HEK293 (cell line): ENCODE measurements around the gene ZNF236.

ENCODE experiments used
- ZNF24 ChIP-seq: fragments of 450-650 bp; formaldehyde crosslinking; IDR thresholded peaks from 2 replicates; pipeline ENCODE4 v1.5.1; 2016; ENCODE audit warnings: missing biosample characterization, missing genetic modification characterization
- ZNF391 ChIP-seq: fragments of 450-650 bp; formaldehyde crosslinking; IDR thresholded peaks from 2 replicates; pipeline ENCODE4 v1.5.1; 2016; ENCODE audit warnings: low read depth, missing biosample characterization, missing genetic modification characterization, borderline replicate concordance
- ZNF530 ChIP-seq: fragments of 450-650 bp; formaldehyde crosslinking; IDR thresholded peaks from 2 replicates; pipeline ENCODE4 v1.5.1; 2016; ENCODE audit warnings: low read depth, missing biosample characterization, missing genetic modification characterization
- ZNF707 ChIP-seq: fragments of 450-650 bp; formaldehyde crosslinking; IDR thresholded peaks from 2 replicates; pipeline ENCODE4 v1.5.1; 2016; ENCODE audit warnings: missing biosample characterization, missing genetic modification characterization
- ZNF830 ChIP-seq: fragments of 450-650 bp; IDR thresholded peaks from 2 replicates; pipeline ENCODE4 v1.5.0; 2018; ENCODE audit warnings: missing biosample characterization, missing genetic modification characterization, low read depth, mild to moderate bottlenecking, moderate library complexity
- ZSCAN30 ChIP-seq: fragments of 450-650 bp; IDR thresholded peaks from 2 replicates; pipeline ENCODE4 v1.5.1; 2018; ENCODE audit warnings: missing biosample characterization, mild to moderate bottlenecking, missing genetic modification characterization, moderate library complexity
- TF ChIP-seq, protein P1 (sequence below): fragments of 450-650 bp; formaldehyde crosslinking; IDR thresholded peaks from 2 replicates; pipeline ENCODE4 v1.5.1; 2016; ENCODE audit warnings: missing biosample characterization, missing genetic modification characterization, low read depth
- TF ChIP-seq, protein P2 (sequence below): fragments of 450-650 bp; formaldehyde crosslinking; IDR thresholded peaks from 2 replicates; pipeline ENCODE4 v1.5.1; 2016; ENCODE audit warnings: missing biosample characterization, missing genetic modification characterization
- TF ChIP-seq, protein P3 (sequence below): fragments of 450-650 bp; formaldehyde crosslinking; IDR thresholded peaks from 2 replicates; pipeline ENCODE4 v1.5.1; 2016; ENCODE audit warnings: missing biosample characterization, missing genetic modification characterization

DNA sequence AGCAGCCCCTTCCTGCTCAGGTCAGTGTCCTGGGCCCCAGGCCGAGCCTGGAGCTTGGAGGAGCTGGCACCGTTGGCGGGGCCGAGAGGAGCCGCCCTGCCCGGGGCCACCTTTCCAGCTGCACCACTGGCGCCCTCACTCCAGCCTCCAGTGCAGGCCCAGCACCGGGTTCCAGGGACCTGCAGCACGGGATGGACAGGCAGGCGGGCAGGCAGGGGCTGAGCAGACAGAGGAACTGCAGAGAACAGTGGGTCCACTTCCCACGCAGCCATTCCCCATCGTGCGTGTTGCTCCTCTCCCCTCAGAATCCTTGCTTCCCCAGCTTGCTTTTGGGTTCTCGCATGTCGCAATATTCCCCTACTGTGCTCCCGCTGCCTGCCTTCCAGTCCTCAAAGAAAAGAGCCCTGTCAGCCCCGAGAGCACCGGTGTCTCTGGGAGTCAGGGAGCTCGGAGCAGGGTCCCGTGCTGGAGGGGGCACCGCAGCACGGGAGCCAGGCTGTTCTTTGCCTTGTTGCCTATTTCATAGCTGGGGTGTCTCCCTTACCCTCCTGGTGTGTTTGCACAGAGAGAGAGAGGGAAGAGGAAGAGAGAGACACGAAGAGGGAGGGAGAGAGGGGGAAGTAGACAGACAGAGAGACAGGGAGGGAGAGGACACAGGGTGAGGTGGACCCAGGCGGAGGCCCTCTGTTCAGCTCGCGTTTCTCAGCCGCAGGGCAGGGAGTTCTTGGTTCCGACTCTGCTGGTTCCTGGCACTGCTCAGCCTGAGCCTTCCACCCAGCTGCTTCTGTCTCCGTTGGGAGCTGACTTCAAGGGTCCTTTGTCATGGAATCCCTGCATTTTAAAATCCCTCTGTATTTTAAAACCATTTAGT lies 184.2 kb downstream of the ZNF236 start:
- TF ChIP-seq, protein P1, sequence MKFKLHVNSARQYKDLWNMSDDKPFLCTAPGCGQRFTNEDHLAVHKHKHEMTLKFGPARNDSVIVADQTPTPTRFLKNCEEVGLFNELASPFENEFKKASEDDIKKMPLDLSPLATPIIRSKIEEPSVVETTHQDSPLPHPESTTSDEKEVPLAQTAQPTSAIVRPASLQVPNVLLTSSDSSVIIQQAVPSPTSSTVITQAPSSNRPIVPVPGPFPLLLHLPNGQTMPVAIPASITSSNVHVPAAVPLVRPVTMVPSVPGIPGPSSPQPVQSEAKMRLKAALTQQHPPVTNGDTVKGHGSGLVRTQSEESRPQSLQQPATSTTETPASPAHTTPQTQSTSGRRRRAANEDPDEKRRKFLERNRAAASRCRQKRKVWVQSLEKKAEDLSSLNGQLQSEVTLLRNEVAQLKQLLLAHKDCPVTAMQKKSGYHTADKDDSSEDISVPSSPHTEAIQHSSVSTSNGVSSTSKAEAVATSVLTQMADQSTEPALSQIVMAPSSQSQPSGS (tag by site-specific recombination): no peak
- TF ChIP-seq ZSCAN30 (tag by site-specific recombination): no peak
- TF ChIP-seq ZNF391: no peak
- no peak for TF ChIP-seq ZNF707 (tag by site-specific recombination)
- TF ChIP-seq, protein P2, sequence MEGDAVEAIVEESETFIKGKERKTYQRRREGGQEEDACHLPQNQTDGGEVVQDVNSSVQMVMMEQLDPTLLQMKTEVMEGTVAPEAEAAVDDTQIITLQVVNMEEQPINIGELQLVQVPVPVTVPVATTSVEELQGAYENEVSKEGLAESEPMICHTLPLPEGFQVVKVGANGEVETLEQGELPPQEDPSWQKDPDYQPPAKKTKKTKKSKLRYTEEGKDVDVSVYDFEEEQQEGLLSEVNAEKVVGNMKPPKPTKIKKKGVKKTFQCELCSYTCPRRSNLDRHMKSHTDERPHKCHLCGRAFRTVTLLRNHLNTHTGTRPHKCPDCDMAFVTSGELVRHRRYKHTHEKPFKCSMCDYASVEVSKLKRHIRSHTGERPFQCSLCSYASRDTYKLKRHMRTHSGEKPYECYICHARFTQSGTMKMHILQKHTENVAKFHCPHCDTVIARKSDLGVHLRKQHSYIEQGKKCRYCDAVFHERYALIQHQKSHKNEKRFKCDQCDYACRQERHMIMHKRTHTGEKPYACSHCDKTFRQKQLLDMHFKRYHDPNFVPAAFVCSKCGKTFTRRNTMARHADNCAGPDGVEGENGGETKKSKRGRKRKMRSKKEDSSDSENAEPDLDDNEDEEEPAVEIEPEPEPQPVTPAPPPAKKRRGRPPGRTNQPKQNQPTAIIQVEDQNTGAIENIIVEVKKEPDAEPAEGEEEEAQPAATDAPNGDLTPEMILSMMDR: no peak
- TF ChIP-seq, protein P3, sequence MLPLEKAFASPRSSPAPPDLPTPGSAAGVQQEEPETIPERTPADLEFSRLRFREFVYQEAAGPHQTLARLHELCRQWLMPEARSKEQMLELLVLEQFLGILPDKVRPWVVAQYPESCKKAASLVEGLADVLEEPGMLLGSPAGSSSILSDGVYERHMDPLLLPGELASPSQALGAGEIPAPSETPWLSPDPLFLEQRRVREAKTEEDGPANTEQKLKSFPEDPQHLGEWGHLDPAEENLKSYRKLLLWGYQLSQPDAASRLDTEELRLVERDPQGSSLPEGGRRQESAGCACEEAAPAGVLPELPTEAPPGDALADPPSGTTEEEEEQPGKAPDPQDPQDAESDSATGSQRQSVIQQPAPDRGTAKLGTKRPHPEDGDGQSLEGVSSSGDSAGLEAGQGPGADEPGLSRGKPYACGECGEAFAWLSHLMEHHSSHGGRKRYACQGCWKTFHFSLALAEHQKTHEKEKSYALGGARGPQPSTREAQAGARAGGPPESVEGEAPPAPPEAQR (tag by site-specific recombination): no peak
- no peak for TF ChIP-seq ZNF530 (tag by site-specific recombination)
- TF ChIP-seq ZNF24 (tag by site-specific recombination): no peak
- TF ChIP-seq ZNF830: no peak
